IMR-90 (cell line): ENCODE results near the gene ADPRHL1. TPM values are rescaled to one million over a fixed set of nuclear protein-coding genes. Genes with fewer than 3 reads are reported as not detected.

ENCODE experiments used
- ATAC-seq: fragments of 200-7000 bp; cut with Tn5 transposase; 2 replicates; pipeline ENCODE4 v1.9.1; 2020; ENCODE audit warnings: low read depth, mild to moderate bottlenecking, moderate library complexity
- BruUV-seq: library from RNA; stranded (reverse); fragments of 400-500 nt; replicated peaks from 2 replicates; lab custom pipeline; 2021; lab: Mats Ljungman, UMichigan
- CTCF ChIA-PET: fragments of 300-600 bp; formaldehyde crosslinking; extraction: SDS; loops from one replicate; lab custom pipeline; 2021; ENCODE audit warnings: antibody characterized with exemption; lab: Yijun Ruan, JAX
- POLR2A ChIA-PET: fragments of 300-600 bp; sonication (Branson Sonifier 250); formaldehyde crosslinking; loops from one replicate; lab custom pipeline; 2022; ENCODE audit warnings: antibody characterized with exemption; ENCODE audit not compliant: unreplicated experiment; lab: Charles Lee
- DNase-seq: peaks from one replicate; pipeline ENCODE4 v3.0.0; 2013
- H2AFZ ChIP-seq: replicated peaks from 2 replicates; pipeline ENCODE3; 2013; ENCODE audit warnings: low read length, mild to moderate bottlenecking; ENCODE audit not compliant: poor library complexity
- H2AK5ac ChIP-seq: 2 replicates; pipeline ENCODE4 v1.6.1; 2013; ENCODE audit warnings: low read depth, low read length, inconsistent platforms
- H2AK9ac ChIP-seq: replicated peaks from 2 replicates; pipeline ENCODE3; 2013; ENCODE audit warnings: mild to moderate bottlenecking, low read depth, low read length, moderate library complexity; ENCODE audit not compliant: poor library complexity
- H2BK120ac ChIP-seq: 2 replicates; pipeline ENCODE4 v1.6.1; 2013; ENCODE audit warnings: low read depth, low read length, inconsistent platforms
- H2BK15ac ChIP-seq: 3 replicates; pipeline ENCODE4 v1.6.1; 2013; ENCODE audit warnings: low read depth, low read length, inconsistent platforms
- H2BK20ac ChIP-seq: 2 replicates; pipeline ENCODE4 v1.6.1; 2013; ENCODE audit warnings: low read depth, mild to moderate bottlenecking, inconsistent platforms, low read length, moderate library complexity
- H2BK5ac ChIP-seq: 2 replicates; pipeline ENCODE4 v1.6.1; 2013; ENCODE audit warnings: mild to moderate bottlenecking, low read depth, low read length, inconsistent platforms; ENCODE audit not compliant: poor library complexity, severe bottlenecking
- H3K14ac ChIP-seq: replicated peaks from 2 replicates; pipeline ENCODE4 v1.6.1; 2013; ENCODE audit warnings: low read depth, low read length, inconsistent platforms
- H3K18ac ChIP-seq: 2 replicates; pipeline ENCODE4 v1.6.1; 2013; ENCODE audit warnings: low read depth, low read length, control low read depth
- H3K23ac ChIP-seq: 2 replicates; pipeline ENCODE4 v1.6.1; 2013; ENCODE audit warnings: low read depth, low read length, inconsistent platforms
- H3K27ac ChIP-seq: 2 replicates; pipeline ENCODE4 v1.5.1; 2013; ENCODE audit warnings: mild to moderate bottlenecking, control low read depth, low read length; ENCODE audit not compliant: insufficient read depth
- H3K27me3 ChIP-seq: 2 replicates; pipeline ENCODE4 v1.6.1; 2013; ENCODE audit warnings: low read length; ENCODE audit not compliant: control insufficient read depth, insufficient read depth
- H3K36me3 ChIP-seq: 2 replicates; pipeline ENCODE4 v1.6.1; 2013; ENCODE audit warnings: low read length, mixed read lengths; ENCODE audit not compliant: control insufficient read depth, insufficient read depth
- H3K4ac ChIP-seq: 2 replicates; pipeline ENCODE4 v1.6.1; 2013; ENCODE audit warnings: low read depth, low read length, inconsistent platforms
- H3K4me1 ChIP-seq: 2 replicates; pipeline ENCODE4 v1.6.1; 2013; ENCODE audit warnings: low read length, mixed read lengths; ENCODE audit not compliant: control insufficient read depth, insufficient read depth
- H3K4me2 ChIP-seq: 2 replicates; pipeline ENCODE4 v1.6.1; 2013; ENCODE audit warnings: low read depth, mild to moderate bottlenecking, control low read depth, low read length, moderate library complexity
- H3K4me3 ChIP-seq: 2 replicates; pipeline ENCODE4 v1.5.1; 2013; ENCODE audit warnings: low read depth, mild to moderate bottlenecking, control low read depth, low read length, moderate library complexity; ENCODE audit not compliant: insufficient read depth
- H3K56ac ChIP-seq: 2 replicates; pipeline ENCODE4 v1.6.1; 2013; ENCODE audit warnings: low read length, inconsistent platforms; ENCODE audit not compliant: insufficient read depth; ENCODE audit errors: extremely low read depth
- H3K79me1 ChIP-seq, 2 experiments: 2 replicates each; pipeline ENCODE4 v1.6.1; 2013; ENCODE audit warnings: low read length in 2 of 2, inconsistent platforms in 1 of 2, low read depth in 1 of 2
- H3K9ac ChIP-seq: 2 replicates; pipeline ENCODE4 v1.6.1; 2013; ENCODE audit warnings: low read depth, low read length, control low read depth
- H3K9me1 ChIP-seq: 2 replicates; pipeline ENCODE4 v1.6.1; 2013; ENCODE audit warnings: low read length, inconsistent platforms; ENCODE audit not compliant: insufficient read depth
- H3K9me3 ChIP-seq: 2 replicates; pipeline ENCODE4 v1.6.1; 2013; ENCODE audit warnings: low read length; ENCODE audit not compliant: control insufficient read depth, insufficient read depth
- H4K20me1 ChIP-seq: 2 replicates; pipeline ENCODE4 v1.6.1; 2013; ENCODE audit warnings: low read length, inconsistent platforms; ENCODE audit not compliant: insufficient read depth
- H4K5ac ChIP-seq: 2 replicates; pipeline ENCODE4 v1.6.1; 2013; ENCODE audit warnings: mild to moderate bottlenecking, low read depth, low read length, control low read depth
- H4K8ac ChIP-seq, 2 experiments: 2 replicates each; pipeline ENCODE4 v1.6.1; 2013; ENCODE audit warnings: low read depth in 2 of 2, low read length in 2 of 2, control low read depth in 1 of 2, inconsistent platforms in 1 of 2
- H4K91ac ChIP-seq: 2 replicates; pipeline ENCODE4 v1.6.1; 2013; ENCODE audit warnings: low read depth, low read length, inconsistent platforms; ENCODE audit not compliant: insufficient read depth
- BHLHE40 ChIP-seq: fragments of 150-350 bp; IDR thresholded peaks from 2 replicates; pipeline ENCODE4 v1.6.1; 2016; ENCODE audit warnings: mild to moderate bottlenecking, low read depth, low read length
- CEBPB ChIP-seq: IDR thresholded peaks from 2 replicates; pipeline ENCODE4 v1.6.1; 2012; ENCODE audit warnings: low read depth, low read length, improper control_type of control experiment
- CHD1 ChIP-seq: IDR thresholded peaks from 2 replicates; pipeline ENCODE4 v1.6.1; 2012; ENCODE audit warnings: low read depth, low read length, improper control_type of control experiment
- CTCF ChIP-seq: conservative IDR thresholded peaks from 2 replicates; pipeline ENCODE4 v1.5.1; 2012; ENCODE audit warnings: mild to moderate bottlenecking, low read depth, low read length, improper control_type of control experiment
- ELK1 ChIP-seq: fragments of 150-350 bp; IDR thresholded peaks from 2 replicates; pipeline ENCODE4 v1.6.1; 2016; ENCODE audit warnings: low read depth, mild to moderate bottlenecking, low read length, moderate library complexity, borderline replicate concordance
- FOS ChIP-seq: fragments of 150-350 bp; IDR thresholded peaks from 2 replicates; pipeline ENCODE4 v1.6.1; 2016; ENCODE audit warnings: low read depth, low read length
- MAFK ChIP-seq: IDR thresholded peaks from 2 replicates; pipeline ENCODE4 v1.6.1; 2012; ENCODE audit warnings: low read depth, low read length, improper control_type of control experiment
- MAZ ChIP-seq: IDR thresholded peaks from 2 replicates; pipeline ENCODE4 v1.6.1; 2012; ENCODE audit warnings: low read depth, mild to moderate bottlenecking, low read length, improper control_type of control experiment, moderate library complexity, borderline replicate concordance
- MXI1 ChIP-seq: IDR thresholded peaks from 2 replicates; pipeline ENCODE4 v1.6.1; 2012; ENCODE audit warnings: low read depth, mild to moderate bottlenecking, low read length, moderate library complexity, borderline replicate concordance
- NFE2L2 ChIP-seq: fragments of 150-350 bp; IDR thresholded peaks from 2 replicates; pipeline ENCODE4 v1.6.1; 2016; ENCODE audit warnings: low read depth, mild to moderate bottlenecking, low read length
- POLR2A ChIP-seq: IDR thresholded peaks from 2 replicates; pipeline ENCODE4 v1.6.1; 2012; ENCODE audit warnings: mild to moderate bottlenecking, low read depth, low read length
- RAD21 ChIP-seq: IDR thresholded peaks from 2 replicates; pipeline ENCODE4 v1.6.1; 2012; ENCODE audit warnings: low read length, improper control_type of control experiment
- RCOR1 ChIP-seq: IDR thresholded peaks from 2 replicates; pipeline ENCODE4 v1.6.1; 2012; ENCODE audit warnings: mild to moderate bottlenecking, low read length, improper control_type of control experiment; ENCODE audit not compliant: insufficient replicate concordance
- RFX5 ChIP-seq: IDR thresholded peaks from 2 replicates; pipeline ENCODE4 v1.8.0; 2012; ENCODE audit warnings: low read depth, mild to moderate bottlenecking, low read length, moderate library complexity
- SMC3 ChIP-seq: fragments of 150-350 bp; IDR thresholded peaks from 2 replicates; pipeline ENCODE4 v1.6.1; 2016; ENCODE audit warnings: low read depth, mild to moderate bottlenecking, antibody characterized with exemption, low read length, moderate library complexity
- USF2 ChIP-seq: fragments of 150-350 bp; IDR thresholded peaks from 2 replicates; pipeline ENCODE4 v1.6.1; 2017; ENCODE audit warnings: mild to moderate bottlenecking, antibody characterized with exemption, low read length, low read depth
- WGBS, 2 experiments: methylation state at CpG; one replicate each; pipeline versions ENCODE4 v1.1.5 to v1.1.7; 2013; ENCODE audit warnings: missing lambda C conversion rate in 2 of 2; ENCODE audit not compliant: insufficient read length in 1 of 2; ENCODE audit errors: extremely low coverage in 2 of 2; 5-methylcytosine and 5-hydroxymethylcytosine counted together
- dilution Hi-C: fragments of 300-500 bp; cut with HindIII; formaldehyde crosslinking; loops from one replicate; pipeline ENCODE4 v1.14.3; 2018; ENCODE audit warnings: low sequenced_read_pairs; ENCODE audit not compliant: unreplicated experiment
- in situ Hi-C: fragments of 300-500 bp; cut with MboI; formaldehyde crosslinking; loops from 3 replicates; pipeline ENCODE4 v1.14.3; 2019; ENCODE audit warnings: low sequenced_read_pairs, inconsistent platforms, mixed read lengths
- intact Hi-C: fragments of 100-400 bp; cut with micrococcal nuclease; formaldehyde crosslinking; loops from 2 replicates; pipeline ENCODE4 v1.10.0; 2022
- polyA plus RNA-seq, 3 experiments: library from polyadenylated mRNA; depleted of rRNA; stranded (reverse); fragments of >200 nt; gene quantifications; 2 replicates each; pipeline ENCODE4 v1.2.3, GENCODE V29; 2012; ENCODE audit warnings: low replicate concordance in 1 of 3
- total RNA-seq: library from RNA; depleted of rRNA; stranded (reverse); fragments of >200 nt; gene quantifications from 2 replicates; pipeline ENCODE4 v1.2.3, GENCODE V29; 2012

The ADPRHL1 gene
- total and polyA plus RNA-seq, 2 of the 4 experiments (the other 2 are of a cell fraction), result 0.36 to 0.67 TPM

DNA sequence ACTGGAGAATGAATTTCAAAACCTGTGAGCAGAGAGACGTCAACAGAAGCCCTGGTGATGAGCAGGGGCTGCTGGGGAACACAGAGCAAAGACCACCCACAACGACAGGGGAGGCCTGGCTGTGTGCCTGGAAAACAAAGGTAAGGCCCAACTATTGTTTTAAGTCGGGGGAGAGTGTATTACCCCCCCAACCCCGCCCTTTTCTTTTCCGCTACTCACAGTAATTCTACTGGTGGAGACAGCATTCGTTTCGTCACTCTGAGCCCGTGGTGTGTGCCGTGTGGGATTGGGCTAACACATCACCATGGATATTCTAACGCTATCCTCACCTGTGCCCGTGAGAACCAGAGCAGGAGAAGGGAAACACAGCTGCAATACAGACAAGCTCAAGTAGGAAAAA, 18.6 kb upstream of the ADPRHL1 start:
- TF ChIP-seq USF2 (no peak), FOS (no peak), CTCF (no peak), SMC3 (no peak), MAFK (no peak), NFE2L2 (no peak), BHLHE40 (no peak), RFX5 (no peak), MXI1 (no peak), CEBPB (no peak), RCOR1 (no peak), ELK1 (no peak), MAZ (no peak), POLR2A (no peak), RAD21 (no peak), CHD1 (no peak)
- dilution Hi-C loops, result no loop called here
- no peak overlapping the region for H3K23ac ChIP-seq
- no peak overlapping the region for H2AK5ac ChIP-seq
- ChIA-PET CTCF (no interaction called here), POLR2A (no interaction called here)
- H3K4me1 ChIP-seq, result peaks cover 2% of the 10 kb centered on the region; the same call in 1 of the 2 replicates
- H3K36me3 ChIP-seq, result peaks cover 34% of the 10 kb centered on the region
- ATAC-seq, result no peak
- H3K9me3 ChIP-seq, result no peaks in the 10 kb centered on the region
- no peak overlapping the region for H4K8ac ChIP-seq
- H3K14ac ChIP-seq, result no peak overlapping the region
- no peak overlapping the region for H2AFZ ChIP-seq
- H3K4me2 ChIP-seq, result no peak overlapping the region
- H2BK5ac ChIP-seq, result no peak overlapping the region
- H3K4ac ChIP-seq, result no peak overlapping the region
- H3K9ac ChIP-seq, result no peak overlapping the region
- in situ Hi-C loops, result no loop called here
- H4K91ac ChIP-seq, result no peak overlapping the region
- WGBS, 2 experiments, result no CpG with 5 or more reads among the region's 11 CpGs
- no peaks in the 10 kb centered on the region; the same call in none of the 2 replicates for H4K20me1 ChIP-seq
- H2BK120ac ChIP-seq, result no peak overlapping the region
- H3K4me3 ChIP-seq, result no peak overlapping the region
- H2AK9ac ChIP-seq, result no peak overlapping the region
- no peak overlapping the region for H3K27ac ChIP-seq
- intact Hi-C loops, result no loop called here
- H4K5ac ChIP-seq, result no peak overlapping the region
- no TSS peak for BruUV-seq
- peaks cover 10% of the 10 kb centered on the region; the same call in 1 of the 2 replicates for H3K9me1 ChIP-seq
- H3K56ac ChIP-seq, result no peak overlapping the region
- peaks cover 24 to 56% of the 10 kb centered on the region in 2 experiments for H3K79me1 ChIP-seq
- no peak for DNase-seq
- no peak overlapping the region for H3K18ac ChIP-seq
- H2BK15ac ChIP-seq, result no peak overlapping the region
- H2BK20ac ChIP-seq, result no peak overlapping the region
- H3K27me3 ChIP-seq, result no peaks in the 10 kb centered on the region
